ENCODE measurements around the gene AP3B1.

GRCh38 chr5:78113689-78114264, 180.7 kb downstream of the AP3B1 start:
- TF ChIP-seq CTCF (IDR thresholded peaks at IDR 0.05) (no peak), POLR2A (IDR thresholded peaks at IDR 0.05) (no peak)
